K562 (cell line): Measurements from ENCODE around the gene SLC17A4. TPM values are rescaled to one million over a fixed set of nuclear protein-coding genes. Genes with fewer than 3 reads are reported as not detected.

Experiments used
- ATAC-seq: fragments of 200-7000 bp; cut with Tn5 transposase; 3 replicates; pipeline ENCODE4 v1.9.1; 2020; ENCODE audit warnings: moderate library complexity
- Bru-seq: library from RNA; stranded (reverse); fragments of 400-500 nt; gene quantifications from one replicate; lab custom pipeline; 2021; lab: Mats Ljungman, UMichigan
- BruChase-seq, 2 experiments: library from RNA; stranded (reverse); fragments of 400-500 nt; gene quantifications; one replicate each; lab custom pipeline; 2021; lab: Mats Ljungman, UMichigan
- BruUV-seq: library from RNA; stranded (reverse); fragments of 400-500 nt; replicated peaks from 2 replicates; lab custom pipeline; 2021; lab: Mats Ljungman, UMichigan
- CTCF ChIA-PET: fragments of 300-600 bp; formaldehyde crosslinking; extraction: SDS; loops from one replicate; lab custom pipeline; 2021; ENCODE audit warnings: low intra/inter-chr PET ratio; lab: Yijun Ruan, JAX
- POLR2A ChIA-PET: fragments of 300-600, 350-650 bp; sonication (Branson Sonifier 250); formaldehyde crosslinking; extraction: SDS; loops from one replicate; lab custom pipeline; 2021; ENCODE audit warnings: antibody characterized with exemption, inconsistent platforms; lab: Yijun Ruan, JAX
- DNase-seq, 4 experiments: peaks; one replicate each; pipeline versions ENCODE4 v3.0.0 to v3.0.0-alpha.2; 2011 to 2018; ENCODE audit warnings: low spot score in 3 of 4, mixed read lengths in 3 of 4; ENCODE audit errors: extremely low read depth in 1 of 4
- FAIRE-seq: peaks from 2 replicates; lab custom pipeline; 2011; peaks lifted over from hg19 to GRCh38; lab: Jason Lieb, UNC
- H2AFZ ChIP-seq: 2 replicates; pipeline ENCODE4 v1.6.0; 2011; ENCODE audit warnings: low read depth, low read length, control low read depth, inconsistent platforms
- H3K27ac ChIP-seq: fragments of 200-600 bp; 3 replicates; pipeline ENCODE4 v1.8.0; 2011; ENCODE audit warnings: low read depth, mild to moderate bottlenecking, control low read depth, inconsistent platforms, low read length, moderate library complexity, mixed read lengths; ENCODE audit errors: extremely low read depth
- H3K27me3 ChIP-seq, 2 experiments: fragments of 300-600 bp in 1 of 2; 2 replicates in 1 of 2; 3 replicates in 1 of 2; pipeline versions ENCODE4 v1.6.0 to v1.8.0; 2011; ENCODE audit warnings: inconsistent platforms in 2 of 2, low read length in 2 of 2, mild to moderate bottlenecking in 1 of 2, mixed read lengths in 1 of 2, moderate library complexity in 1 of 2; ENCODE audit not compliant: control insufficient read depth in 2 of 2, insufficient read depth in 2 of 2
- H3K36me3 ChIP-seq: fragments of 300-600 bp; 3 replicates; pipeline ENCODE4 v1.8.0; 2011; ENCODE audit warnings: mild to moderate bottlenecking, low read length, inconsistent platforms; ENCODE audit not compliant: control insufficient read depth, insufficient read depth
- H3K4me1 ChIP-seq, 2 experiments: fragments of 200-600 bp in 1 of 2; replicated peaks in 1 of 2; 2 replicates in 1 of 2; 3 replicates in 1 of 2; pipeline versions ENCODE4 v1.5.1 to v1.8.0; 2011; ENCODE audit warnings: inconsistent platforms in 2 of 2, low read length in 2 of 2, mild to moderate bottlenecking in 1 of 2, mixed read lengths in 1 of 2, moderate library complexity in 1 of 2; ENCODE audit not compliant: control insufficient read depth in 2 of 2, insufficient read depth in 2 of 2
- H3K4me2 ChIP-seq: 2 replicates; pipeline ENCODE4 v1.6.1; 2011; ENCODE audit warnings: low read length, control low read depth, inconsistent platforms, mixed read lengths; ENCODE audit not compliant: insufficient read depth
- H3K4me3 ChIP-seq: fragments of 200-600 bp; sonication (generic), shearing (Covaris generic); 2 replicates; pipeline ENCODE4 v1.5.1; 2016; ENCODE audit warnings: control low read depth, inconsistent platforms
- H3K79me2 ChIP-seq: fragments of 200-600 bp; 3 replicates; pipeline ENCODE4 v1.8.0; 2011; ENCODE audit warnings: low read length, inconsistent platforms; ENCODE audit not compliant: control insufficient read depth, insufficient read depth
- H3K9ac ChIP-seq, 2 experiments: 2 replicates each; pipeline versions ENCODE4 v1.6.0 to v1.6.1; 2011; ENCODE audit warnings: low read depth in 2 of 2, low read length in 2 of 2, control low read depth in 1 of 2, inconsistent platforms in 1 of 2, mild to moderate bottlenecking in 1 of 2, mixed read lengths in 1 of 2; ENCODE audit not compliant: insufficient read depth in 1 of 2
- H3K9me1 ChIP-seq: one replicate; pipeline ENCODE4 v1.6.0; 2011; ENCODE audit warnings: inconsistent platforms, mild to moderate bottlenecking, low read length, moderate library complexity; ENCODE audit not compliant: control insufficient read depth, insufficient read depth
- H3K9me3 ChIP-seq: replicated peaks from 2 replicates; pipeline ENCODE4 v1.5.1; 2011; ENCODE audit warnings: low read depth, low read length, inconsistent platforms; ENCODE audit not compliant: control insufficient read depth, insufficient read depth
- H4K20me1 ChIP-seq: replicated peaks from 2 replicates; pipeline ENCODE4 v1.6.1; 2011; ENCODE audit warnings: low read length, inconsistent platforms, mixed read lengths; ENCODE audit not compliant: control insufficient read depth, insufficient read depth
- HOXB6 ChIP-seq: fragments of 250-450 bp; sonication (Bioruptor Pico); IDR thresholded peaks from 2 replicates; pipeline ENCODE4 v1.5.1; 2022; ENCODE audit warnings: mild to moderate bottlenecking, borderline replicate concordance
- KDM1A ChIP-seq, 2 experiments: fragments of 450-650 bp; IDR thresholded peaks; 2 replicates each; pipeline ENCODE4 v1.6.1; 2016; ENCODE audit warnings: mild to moderate bottlenecking in 2 of 2
- MCM3 ChIP-seq: fragments of 450-650 bp; IDR thresholded peaks from 2 replicates; pipeline ENCODE4 v1.6.1; 2016
- NFE2L1 ChIP-seq: fragments of 450-650 bp; IDR thresholded peaks from 2 replicates; pipeline ENCODE4 v1.6.1; 2016; ENCODE audit warnings: missing genetic modification characterization, low read depth, mild to moderate bottlenecking, missing compliant biosample characterization, moderate library complexity, borderline replicate concordance
- NR2C2 ChIP-seq, 2 experiments: fragments of 200-800 bp in 1 of 2; sonication (Bioruptor generic) in 1 of 2; sonication (generic) in 1 of 2; formaldehyde crosslinking in 1 of 2; IDR thresholded peaks; 2 replicates each; pipeline versions ENCODE4 v1.6.1 to v1.8.0; 2016 to 2022; ENCODE audit warnings: mild to moderate bottlenecking in 1 of 2, missing compliant biosample characterization in 1 of 2, missing genetic modification characterization in 1 of 2, missing genetic modification reagents in 1 of 2
- SMAD1 ChIP-seq: fragments of 150-350 bp; IDR thresholded peaks from 2 replicates; pipeline ENCODE4 v1.6.1; 2014; ENCODE audit warnings: low read length, low read depth; ENCODE audit not compliant: partially characterized antibody
- in situ Hi-C: fragments of 300-500 bp; cut with MboI; formaldehyde crosslinking; loops from 4 replicates; pipeline ENCODE4 v1.15.0; 2018; ENCODE audit warnings: inconsistent platforms, mixed read lengths
- intact Hi-C: fragments of 100-400 bp; cut with micrococcal nuclease; formaldehyde crosslinking; loops from 2 replicates; pipeline ENCODE4 v1.14.2; 2022
- long read RNA-seq, 3 experiments: library from polyadenylated mRNA in 2 of 3; library from RNA in 1 of 3; unstranded in 2 of 3; stranded (forward) in 1 of 3; transcript quantifications; one replicate each; pipeline ENCODE4 v2.0.0, GENCODE V29; 2019 to 2022
- polyA minus RNA-seq, 3 experiments: library from RNA; depleted of rRNA, polyadenylated mRNA; stranded (reverse); fragments of >200 nt; gene quantifications; 2 replicates each; pipeline ENCODE4 v1.2.3, GENCODE V29; 2011
- polyA plus RNA-seq, 8 experiments: library from polyadenylated mRNA; depleted of rRNA in 4 of 8; stranded (reverse) in 5 of 8; unstranded in 3 of 8; fragments of >200 nt; fragmentation: Nextera tagmentation in 2 of 8; fragmentation: Illumina TruSeq in 1 of 8; extraction: Ambion mirVana in 2 of 8; extraction: Trizol in 1 of 8; gene quantifications; 2 replicates each; pipeline versions ENCODE4 v1.2.1 to v1.2.3, GENCODE V29; 2011 to 2014; ENCODE audit warnings: inconsistent platforms in 1 of 8, missing spikeins in 1 of 8
- total RNA-seq, 7 experiments: library from RNA; depleted of rRNA in 6 of 7; stranded (reverse); fragments of >200 nt in 6 of 7; fragmentation: Illumina TruSeq in 2 of 7; extraction: Trizol in 2 of 7; gene quantifications; 2 replicates each; pipeline versions ENCODE4 v1.2.1 to v1.2.3, GENCODE V29; 2011 to 2021; ENCODE audit warnings: low replicate concordance in 1 of 7
- TF ChIP-seq, protein P1 (sequence below): sonication (generic); formaldehyde crosslinking; IDR thresholded peaks from 2 replicates; pipeline ENCODE4 v1.8.1; 2023; ENCODE audit warnings: mild to moderate bottlenecking, missing genetic modification reagents

SLC17A4 gene, protein sequence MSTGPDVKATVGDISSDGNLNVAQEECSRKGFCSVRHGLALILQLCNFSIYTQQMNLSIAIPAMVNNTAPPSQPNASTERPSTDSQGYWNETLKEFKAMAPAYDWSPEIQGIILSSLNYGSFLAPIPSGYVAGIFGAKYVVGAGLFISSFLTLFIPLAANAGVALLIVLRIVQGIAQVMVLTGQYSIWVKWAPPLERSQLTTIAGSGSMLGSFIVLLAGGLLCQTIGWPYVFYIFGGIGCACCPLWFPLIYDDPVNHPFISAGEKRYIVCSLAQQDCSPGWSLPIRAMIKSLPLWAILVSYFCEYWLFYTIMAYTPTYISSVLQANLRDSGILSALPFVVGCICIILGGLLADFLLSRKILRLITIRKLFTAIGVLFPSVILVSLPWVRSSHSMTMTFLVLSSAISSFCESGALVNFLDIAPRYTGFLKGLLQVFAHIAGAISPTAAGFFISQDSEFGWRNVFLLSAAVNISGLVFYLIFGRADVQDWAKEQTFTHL
- total RNA-seq (2011; cell fraction: chromatin; rRNA removed; ENCODE audit: low replicate concordance) = not detected in 2 replicates
- total RNA-seq (2011; cell fraction: nucleolus; rRNA removed) = not detected in 2 replicates
- total RNA-seq (2011; cell fraction: nucleoplasm; rRNA removed) = not detected in 2 replicates
- total RNA-seq (2014; rRNA removed) (not detected in 2 replicates), total RNA-seq (2014; rRNA removed; fragmentation: Illumina TruSeq; extraction: Trizol) (not detected in 2 replicates), total RNA-seq (2015; rRNA removed; fragmentation: Illumina TruSeq; extraction: Trizol) (not detected in 2 replicates), total RNA-seq (2021) (not detected in 2 replicates), polyA plus RNA-seq (2011; rRNA removed) (not detected in 2 replicates), polyA plus RNA-seq (2014; fragmentation: Illumina TruSeq; extraction: Trizol) (not detected in 2 replicates), polyA plus RNA-seq (2014; fragmentation: Nextera tagmentation; extraction: Ambion mirVana) (not detected), polyA plus RNA-seq (2014; rRNA removed) (not detected in 2 replicates), polyA minus RNA-seq (2011; rRNA and poly(A)+ RNA removed) (not detected in 2 replicates), Bru-seq, nascent RNA (not detected), BruChase-seq, experiment 1, labeled RNA remaining after a 2-hour chase (percentile 4 among the genes with signal in this experiment), BruChase-seq, experiment 2, labeled RNA remaining after a 6-hour chase (not detected)
- polyA plus RNA-seq (2011; cell fraction: cytosol; rRNA removed) = not detected in 2 replicates
- polyA plus RNA-seq (2011; cell fraction: nucleus; rRNA removed) = not detected in 2 replicates
- not detected in 2 replicates for polyA plus RNA-seq (2012)
- not detected in 2 replicates for polyA minus RNA-seq (2011; cell fraction: cytosol; rRNA and poly(A)+ RNA removed)
- not detected in 2 replicates for polyA minus RNA-seq (2011; cell fraction: nucleus; rRNA and poly(A)+ RNA removed)
- long read RNA-seq, experiment 1 = 0 reads
- long read RNA-seq, experiment 2 = 0 reads
- long read RNA-seq, experiment 3 = 0 reads

DNA sequence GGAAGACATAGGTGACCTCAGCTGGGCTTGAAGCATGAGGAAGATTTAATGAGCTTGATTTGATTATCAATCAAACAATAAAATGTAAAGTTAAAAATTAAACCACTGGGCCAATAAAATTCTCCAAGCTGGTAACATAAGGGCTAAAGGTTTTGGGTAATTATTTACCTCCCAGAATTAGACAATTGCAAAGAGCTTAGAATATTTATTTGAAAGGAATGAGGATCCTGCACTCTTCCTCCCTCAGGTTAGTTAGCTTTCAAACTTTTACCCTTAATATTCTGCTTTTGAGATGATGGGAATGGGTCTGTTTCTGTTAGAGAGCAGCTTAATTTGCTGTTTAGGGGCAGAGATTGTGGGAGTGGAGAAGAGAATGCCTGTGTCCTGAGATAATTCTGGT, at the start of gene SLC17A4:
Gene SLC17A4, plus strand, starts transcription at position 208 of the 400 bp plus-strand sequence. CDS start 7,221 bp downstream, outside the sequence.
- TF ChIP-seq KDM1A (IDR thresholded peaks at IDR 0.05) (no peak), NR2C2 (CRISPR knock-in tag; IDR thresholded peaks at IDR 0.05) (no peak), NR2C2 (tag; IDR thresholded peaks at IDR 0.05) (no peak), MCM3 (no peak), NFE2L1 (tag) (no peak), SMAD1 (no peak), HOXB6 (CRISPR knock-in tag) (no peak)
- TF ChIP-seq, protein P1, sequence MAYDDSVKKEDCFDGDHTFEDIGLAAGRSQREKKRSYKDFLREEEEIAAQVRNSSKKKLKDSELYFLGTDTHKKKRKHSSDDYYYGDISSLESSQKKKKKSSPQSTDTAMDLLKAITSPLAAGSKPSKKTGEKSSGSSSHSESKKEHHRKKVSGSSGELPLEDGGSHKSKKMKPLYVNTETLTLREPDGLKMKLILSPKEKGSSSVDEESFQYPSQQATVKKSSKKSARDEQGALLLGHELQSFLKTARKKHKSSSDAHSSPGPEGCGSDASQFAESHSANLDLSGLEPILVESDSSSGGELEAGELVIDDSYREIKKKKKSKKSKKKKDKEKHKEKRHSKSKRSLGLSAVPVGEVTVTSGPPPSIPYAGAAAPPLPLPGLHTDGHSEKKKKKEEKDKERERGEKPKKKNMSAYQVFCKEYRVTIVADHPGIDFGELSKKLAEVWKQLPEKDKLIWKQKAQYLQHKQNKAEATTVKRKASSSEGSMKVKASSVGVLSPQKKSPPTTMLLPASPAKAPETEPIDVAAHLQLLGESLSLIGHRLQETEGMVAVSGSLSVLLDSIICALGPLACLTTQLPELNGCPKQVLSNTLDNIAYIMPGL (CRISPR knock-in tag) = no peak
- no peak within 1 kb of the TSS for H2AFZ ChIP-seq
- DNase-seq = no peak
- no peak within 1 kb of the TSS for H3K27ac ChIP-seq
- no peaks in the 10 kb centered on the region for H3K79me2 ChIP-seq
- peaks cover 0 to 15% of the 10 kb centered on the region in 2 experiments; a peak in 2 of 5 replicates for H3K27me3 ChIP-seq
- CTCF ChIA-PET = no interaction called here
- H3K9me3 ChIP-seq = no peaks in the 10 kb centered on the region
- H3K9me1 ChIP-seq = no peaks in the 10 kb centered on the region
- FAIRE-seq = no peak
- no peak within 1 kb of the TSS for H3K4me2 ChIP-seq
- H3K4me3 ChIP-seq = no peak within 1 kb of the TSS
- POLR2A ChIA-PET = interaction anchor here (0.6 to 1.1 kb wide), 2 partner anchors 22 to 38 kb away, joined by 3 read pairs; no protein-coding TSS in a partner anchor
- H3K4me1 ChIP-seq = no peaks in the 10 kb centered on the region
- no peak within 1 kb of the TSS for H3K9ac ChIP-seq
- ATAC-seq = no peak
- BruUV-seq = no TSS peak
- no peaks in the 10 kb centered on the region for H4K20me1 ChIP-seq
- intact Hi-C loops (no loop called here), in situ Hi-C loops (no loop called here)
- no peaks in the 10 kb centered on the region for H3K36me3 ChIP-seq
